Measurements from ENCODE around the gene ZYG11B. TPM values are rescaled to one million over a fixed set of nuclear protein-coding genes. Genes with fewer than 3 reads are reported as not detected.

The ZYG11B gene
- 35.0 and 38.0 TPM in 2 replicates for total RNA-seq

GRCh38 chr1:52726265-52727113, at the start of gene ZYG11B:
Gene ZYG11B, plus strand, starts transcription at chr1:52726453. Its CDS starts 201 bp downstream, at chr1:52726654.

GRCh38 chr1:52697795-52698674, 28.2 kb upstream of the ZYG11B start, which contains the start of gene COA7:
Gene COA7, minus strand, starts transcription at chr1:52698347. Its CDS starts 21 bp downstream, at chr1:52698326.

GRCh38 chr1:52842643-52843310, 116.5 kb downstream of the ZYG11B start, which contains the start of gene ZYG11A:
Gene ZYG11A, plus strand, starts transcription at chr1:52842760. Its CDS starts 124 bp downstream, at chr1:52842884.

Other genes starting within 250 kb of the ZYG11B start
- 15.2 and 19.6 TPM in 2 replicates for gene TUT4, start 173.4 kb upstream of the ZYG11B start, total RNA-seq
- gene GPX7, start 124.1 kb upstream of the ZYG11B start, total RNA-seq, result 32.2 and 62.3 TPM in 2 replicates
- 1.6 TPM in 1 of 2 replicates, not detected in the other for gene SHISAL2A, start 93.3 kb upstream of the ZYG11B start, total RNA-seq
- 10.4 and 15.2 TPM in 2 replicates for gene COA7, start 28.1 kb upstream of the ZYG11B start, total RNA-seq
- gene ZYG11A, start 116.3 kb downstream of the ZYG11B start, total RNA-seq, result 0.23 TPM in 1 of 2 replicates, not detected in the other
- 15.2 and 16.0 TPM in 2 replicates for gene ECHDC2, start 195.3 kb downstream of the ZYG11B start, total RNA-seq
- gene SCP2, start 200.8 kb downstream of the ZYG11B start, total RNA-seq, result 98.9 and 121 TPM in 2 replicates

Measured in pericardium fibroblast (primary cell).